BLaER1 (cell line): ENCODE data around the gene NT5E.

Experiments used
- H3K27ac ChIP-seq: shearing (Covaris generic); formaldehyde crosslinking; 2 replicates; pipeline ENCODE4 v1.8.1; 2022
- H3K27me3 ChIP-seq: shearing (Covaris generic); formaldehyde crosslinking; 2 replicates; pipeline ENCODE4 v1.8.1; 2022
- H3K36me3 ChIP-seq: shearing (Covaris generic); formaldehyde crosslinking; 2 replicates; pipeline ENCODE4 v1.8.1; 2022
- H3K4me1 ChIP-seq: shearing (Covaris generic); formaldehyde crosslinking; 2 replicates; pipeline ENCODE4 v1.8.1; 2022
- H3K4me2 ChIP-seq: shearing (Covaris generic); formaldehyde crosslinking; 2 replicates; pipeline ENCODE4 v1.8.1; 2022
- H3K4me3 ChIP-seq: shearing (Covaris generic); formaldehyde crosslinking; 2 replicates; pipeline ENCODE4 v1.8.1; 2022
- H3K9ac ChIP-seq: shearing (Covaris generic); formaldehyde crosslinking; 2 replicates; pipeline ENCODE4 v1.8.1; 2022
- H3K9me3 ChIP-seq: shearing (Covaris generic); formaldehyde crosslinking; 2 replicates; pipeline ENCODE4 v1.8.1; 2022
- H4K20me1 ChIP-seq: shearing (Covaris generic); formaldehyde crosslinking; 2 replicates; pipeline ENCODE4 v1.8.1; 2022
- Cebpa-rat ChIP-seq: shearing (Covaris generic); IDR thresholded peaks from 2 replicates; pipeline ENCODE4 v1.8.1; 2022

Gene NT5E

GRCh38 chr6:85464260-85464644 is 14.4 kb downstream of the NT5E start:
- peak overlapping the region; percentile 75 for H3K4me2 ChIP-seq
- H3K9me3 ChIP-seq = no peaks in the 10 kb centered on the region
- peak overlapping the region; percentile 64 for H3K27ac ChIP-seq
- no peak overlapping the region for H3K4me3 ChIP-seq
- TF ChIP-seq Cebpa-rat = no peak
- no peak overlapping the region for H3K9ac ChIP-seq
- H3K4me1 ChIP-seq = peaks cover 71% of the 10 kb centered on the region
- H3K27me3 ChIP-seq = no peaks in the 10 kb centered on the region
- no peaks in the 10 kb centered on the region for H4K20me1 ChIP-seq
- H3K36me3 ChIP-seq = no peaks in the 10 kb centered on the region

- Histone ChIP-seq H3K4me2 (peak overlapping the region; percentile 75), H3K36me3 (no peaks in the 10 kb centered on the region), H3K27ac (peak overlapping the region; percentile 64), H3K4me3 (no peak overlapping the region), H3K9ac (no peak overlapping the region), H3K27me3 (no peaks in the 10 kb centered on the region), H4K20me1 (no peaks in the 10 kb centered on the region), H3K9me3 (no peaks in the 10 kb centered on the region), H3K4me1 (peaks cover 68% of the 10 kb centered on the region)
- TF ChIP-seq Cebpa-rat = no peak
Measured at GRCh38 chr6:85464722-85465150, 14.9 kb downstream of the NT5E start.

GRCh38 chr6:85465762-85466161 is 15.9 kb downstream of the NT5E start:
- H3K36me3 ChIP-seq = no peaks in the 10 kb centered on the region
- H3K4me1 ChIP-seq = peaks cover 67% of the 10 kb centered on the region
- H3K27ac ChIP-seq = no peak overlapping the region
- no peak overlapping the region for H3K9ac ChIP-seq
- H3K4me2 ChIP-seq = peak overlapping the region; percentile 75
- no peak overlapping the region for H3K4me3 ChIP-seq
- no peaks in the 10 kb centered on the region for H3K9me3 ChIP-seq
- TF ChIP-seq Cebpa-rat = no peak
- no peaks in the 10 kb centered on the region for H3K27me3 ChIP-seq
- H4K20me1 ChIP-seq = no peaks in the 10 kb centered on the region

- Histone ChIP-seq H3K27me3 (no peaks in the 10 kb centered on the region), H3K4me2 (no peak overlapping the region), H4K20me1 (no peaks in the 10 kb centered on the region), H3K4me1 (peaks cover 41% of the 10 kb centered on the region), H3K36me3 (no peaks in the 10 kb centered on the region), H3K27ac (no peak overlapping the region), H3K4me3 (no peak overlapping the region), H3K9ac (no peak overlapping the region), H3K9me3 (no peaks in the 10 kb centered on the region)
- no peak for TF ChIP-seq Cebpa-rat
Measured at GRCh38 chr6:85468326-85468725, 18.4 kb downstream of the NT5E start.

DNA sequence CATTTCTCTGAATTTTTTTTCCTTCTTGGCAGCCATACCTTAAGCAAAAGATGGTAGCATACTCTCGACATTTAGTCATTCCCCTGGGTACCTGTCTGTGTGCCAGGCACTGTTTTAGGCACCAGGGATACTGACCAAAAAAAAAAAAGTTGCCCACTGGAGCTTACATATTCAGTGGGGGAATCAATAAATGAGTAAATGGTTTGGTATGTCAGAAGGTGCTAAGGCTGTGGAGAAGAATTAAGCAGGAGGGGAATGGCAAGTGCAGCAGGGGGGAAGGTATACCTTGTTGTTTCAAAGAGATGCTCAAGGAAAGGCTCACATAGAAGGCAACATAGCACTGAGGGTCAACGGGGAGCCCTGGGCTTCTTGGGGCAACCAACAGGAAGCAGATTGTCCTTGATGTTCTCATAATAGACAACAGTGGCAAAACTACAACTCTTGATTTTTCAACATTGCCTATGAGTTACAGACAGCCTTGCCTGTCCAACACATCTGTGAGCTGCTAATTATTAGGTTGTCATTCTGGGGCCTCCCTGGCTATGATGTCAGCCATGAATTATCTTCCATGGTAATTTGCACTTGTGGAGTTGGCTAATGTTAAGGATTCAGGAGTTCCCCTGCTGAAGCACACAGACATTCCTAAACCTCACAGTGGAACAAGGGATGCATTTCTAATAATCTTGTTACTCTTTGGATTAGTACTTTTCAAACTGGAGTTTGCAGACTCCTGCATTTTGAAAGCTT is 19.6 kb downstream of the NT5E start:
- Histone ChIP-seq H3K4me2 (no peak overlapping the region), H3K27me3 (no peaks in the 10 kb centered on the region), H3K4me3 (no peak overlapping the region), H3K36me3 (no peaks in the 10 kb centered on the region), H3K9me3 (no peaks in the 10 kb centered on the region), H3K9ac (no peak overlapping the region), H4K20me1 (no peaks in the 10 kb centered on the region), H3K27ac (no peak overlapping the region), H3K4me1 (peaks cover 30% of the 10 kb centered on the region)
- TF ChIP-seq Cebpa-rat = no peak

- no peaks in the 10 kb centered on the region for H4K20me1 ChIP-seq
- H3K27me3 ChIP-seq = no peaks in the 10 kb centered on the region
- no peak overlapping the region for H3K4me2 ChIP-seq
- H3K36me3 ChIP-seq = no peaks in the 10 kb centered on the region
- no peak for TF ChIP-seq Cebpa-rat
- no peak overlapping the region for H3K9ac ChIP-seq
- no peak overlapping the region for H3K4me3 ChIP-seq
- no peaks in the 10 kb centered on the region for H3K9me3 ChIP-seq
- no peak overlapping the region for H3K27ac ChIP-seq
- H3K4me1 ChIP-seq = peaks cover 24% of the 10 kb centered on the region
Measured at GRCh38 chr6:85470023-85470410, 20.1 kb downstream of the NT5E start.

DNA sequence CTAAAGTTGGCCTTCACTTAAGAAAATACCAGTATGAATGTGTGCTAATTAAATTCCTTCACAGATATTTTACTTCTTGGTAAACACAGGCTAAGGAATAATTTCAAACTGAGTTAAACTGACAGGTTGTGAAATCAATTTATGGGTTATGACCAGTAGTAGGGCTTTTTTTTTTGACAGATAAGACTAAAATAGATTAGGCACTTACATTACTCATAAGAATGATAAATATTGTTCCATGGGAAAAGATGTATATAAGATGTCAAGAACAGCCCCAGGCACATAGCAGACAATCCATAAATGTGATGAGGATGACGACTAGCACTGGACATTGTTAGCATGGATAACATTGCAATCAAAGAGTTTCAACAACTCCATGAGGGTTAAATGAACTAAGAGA is 22.9 kb downstream of the NT5E start:
- no peak overlapping the region for H3K4me2 ChIP-seq
- no peak overlapping the region for H3K27ac ChIP-seq

DNA sequence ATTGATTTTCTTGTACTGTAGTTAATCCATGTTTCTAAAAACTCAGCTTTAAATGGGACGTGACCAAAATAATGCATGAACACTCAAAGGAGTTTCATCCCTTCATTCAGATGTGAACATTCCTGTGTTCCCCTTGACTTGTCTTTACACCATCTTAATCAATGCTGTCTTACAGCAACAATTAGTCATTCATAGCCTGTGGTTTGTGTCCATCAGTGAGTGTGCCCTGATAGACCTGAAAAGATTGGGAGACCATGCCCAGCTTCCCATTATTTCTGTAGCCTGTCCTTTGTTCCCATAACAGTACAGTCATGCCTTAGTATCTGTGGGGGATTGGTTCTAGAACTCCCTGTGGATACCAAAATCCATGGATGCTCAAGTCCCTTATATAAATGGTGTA is 23.9 kb downstream of the NT5E start:
- H3K27me3 ChIP-seq = no peaks in the 10 kb centered on the region
- TF ChIP-seq Cebpa-rat = no peak
- H3K27ac ChIP-seq = no peak overlapping the region
- no peaks in the 10 kb centered on the region for H3K36me3 ChIP-seq
- no peak overlapping the region for H3K4me3 ChIP-seq
- H4K20me1 ChIP-seq = no peaks in the 10 kb centered on the region
- no peak overlapping the region for H3K4me2 ChIP-seq
- peaks cover 6% of the 10 kb centered on the region; the same call in 1 of the 2 replicates for H3K9me3 ChIP-seq
- H3K9ac ChIP-seq = no peak overlapping the region
- H3K4me1 ChIP-seq = peaks cover 11% of the 10 kb centered on the region; the same call in 1 of the 2 replicates

More for the DNA sequence above, 22.9 kb downstream of the NT5E start:
- Histone ChIP-seq H3K36me3 (no peaks in the 10 kb centered on the region), H3K9ac (no peak overlapping the region), H3K9me3 (peaks cover 6% of the 10 kb centered on the region; the same call in 1 of the 2 replicates), H4K20me1 (no peaks in the 10 kb centered on the region), H3K4me1 (peaks cover 11% of the 10 kb centered on the region; the same call in 1 of the 2 replicates), H3K27me3 (no peaks in the 10 kb centered on the region), H3K4me3 (no peak overlapping the region)
- TF ChIP-seq Cebpa-rat = no peak

DNA sequence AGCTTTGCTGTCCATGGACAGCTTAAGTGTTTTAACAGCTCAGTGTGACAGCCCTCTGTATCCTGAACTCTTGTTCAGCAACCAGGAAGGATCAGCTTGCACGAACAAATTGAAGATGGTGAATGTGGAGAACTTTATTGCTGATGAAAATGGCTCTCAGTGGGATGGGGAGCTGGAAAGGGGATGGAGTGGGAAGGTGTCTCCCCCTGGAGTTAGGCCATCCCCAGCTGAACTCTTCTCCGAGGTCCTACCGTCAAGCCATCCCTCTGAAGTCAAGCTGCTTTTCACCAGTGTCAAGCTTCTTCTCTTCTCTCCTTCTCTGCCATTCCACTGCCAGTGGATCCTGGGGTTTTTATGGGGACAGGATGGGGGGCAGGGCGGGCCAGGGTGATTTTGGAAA is 26.6 kb downstream of the NT5E start:
- peaks cover 6% of the 10 kb centered on the region; the same call in 1 of the 2 replicates for H3K9me3 ChIP-seq
- no peaks in the 10 kb centered on the region for H4K20me1 ChIP-seq
- H3K9ac ChIP-seq = no peak overlapping the region
- no peak overlapping the region for H3K4me3 ChIP-seq
- TF ChIP-seq Cebpa-rat = no peak
- H3K36me3 ChIP-seq = no peaks in the 10 kb centered on the region
- H3K4me2 ChIP-seq = no peak overlapping the region
- no peaks in the 10 kb centered on the region for H3K27me3 ChIP-seq
- no peak overlapping the region for H3K27ac ChIP-seq
- H3K4me1 ChIP-seq = no peaks in the 10 kb centered on the region

GRCh38 chr6:85479208-85479607 is 29.3 kb downstream of the NT5E start:
- H3K4me2 ChIP-seq = no peak overlapping the region
- TF ChIP-seq Cebpa-rat = no peak

More at GRCh38 chr6:85479208-85479607, 29.3 kb downstream of the NT5E start:
- Histone ChIP-seq H3K4me1 (peaks cover 10% of the 10 kb centered on the region), H3K4me3 (no peak overlapping the region), H4K20me1 (no peaks in the 10 kb centered on the region), H3K27me3 (no peaks in the 10 kb centered on the region), H3K36me3 (no peaks in the 10 kb centered on the region), H3K9ac (no peak overlapping the region), H3K9me3 (peaks cover 6% of the 10 kb centered on the region; the same call in 1 of the 2 replicates), H3K27ac (no peak overlapping the region)
